Endothelial cell of umbilical vein (primary cell): ENCODE data around the gene SNX30.

Experiments used
- CTCF ChIP-seq, 2 donors: IDR thresholded peaks; 1 replicate in 1 of 2; 2 replicates in 1 of 2; pipeline ENCODE4 v1.5.1; 2011; ENCODE audit warnings: low read length in 2 of 2, mild to moderate bottlenecking in 2 of 2, moderate library complexity in 2 of 2, control low read depth in 1 of 2, inconsistent platforms in 1 of 2, low read depth in 1 of 2; ENCODE audit not compliant: insufficient read depth in 1 of 2; ENCODE audit errors: extremely low read depth in 1 of 2
- EZH2 ChIP-seq: IDR thresholded peaks from 2 replicates; pipeline ENCODE4 v1.6.1; 2012; ENCODE audit warnings: borderline replicate concordance, low read depth, mild to moderate bottlenecking, moderate library complexity, low read length, inconsistent platforms; ENCODE audit not compliant: severe bottlenecking
- MYC ChIP-seq: IDR thresholded peaks from one replicate; pipeline ENCODE4 v1.6.1; 2011; ENCODE audit warnings: mild to moderate bottlenecking, low read depth, low read length
- POLR2A ChIP-seq: IDR thresholded peaks from 2 replicates; pipeline ENCODE4 v1.6.1; 2012; ENCODE audit warnings: low read depth, mild to moderate bottlenecking, control low read depth, low read length
- POLR2AphosphoS5 ChIP-seq: IDR thresholded peaks from 2 replicates; pipeline ENCODE4 v1.6.1; 2012; ENCODE audit warnings: low read depth, mild to moderate bottlenecking, control low read depth, low read length, moderate library complexity; ENCODE audit not compliant: insufficient read depth

- TF ChIP-seq CTCF (IDR thresholded peaks at IDR 0.05; ENCODE audit: extremely low read depth in 1 of 2, insufficient read depth in 1 of 2, low read depth in 1 of 2, low read length in 2 of 2) = no peak
- TF ChIP-seq POLR2A = no peak
- TF ChIP-seq EZH2 = no peak
- no peak for TF ChIP-seq POLR2AphosphoS5
- no peak for TF ChIP-seq MYC
Measured at GRCh38 chr9:112863214-112863613, 112.7 kb downstream of the SNX30 start.
